ENCODE results near the gene LCN6.

- TF ChIP-seq CTCF (IDR thresholded peaks at IDR 0.05), result no peak
- TF ChIP-seq POLR2A (IDR thresholded peaks at IDR 0.05), result no peak
- TF ChIP-seq EP300 (IDR thresholded peaks at IDR 0.05), result no peak
Observed at GRCh38 chr9:136759001-136759400, 10.7 kb upstream of the LCN6 start.
